Endodermal cell (in vitro differentiated cells): ENCODE results near the gene SPDYC. TPM values are rescaled to one million over a fixed set of nuclear protein-coding genes. Genes with fewer than 3 reads are reported as not detected.

ENCODE experiments used
- DNase-seq: peaks from one replicate; pipeline ENCODE4 v3.0.0-alpha.2; 2017
- H3K27ac ChIP-seq: 2 replicates; pipeline ENCODE4 v1.5.1; 2013; ENCODE audit warnings: mild to moderate bottlenecking, low read depth, low read length, moderate library complexity
- H3K27me3 ChIP-seq: 2 replicates; pipeline ENCODE4 v1.6.1; 2013; ENCODE audit warnings: mild to moderate bottlenecking, low read length, moderate library complexity; ENCODE audit not compliant: insufficient read depth, control insufficient read depth, poor library complexity, severe bottlenecking
- H3K36me3 ChIP-seq: 2 replicates; pipeline ENCODE4 v1.7.0; 2013; ENCODE audit warnings: mild to moderate bottlenecking, low read length, moderate library complexity; ENCODE audit not compliant: control insufficient read depth, insufficient read depth
- H3K4me1 ChIP-seq: one replicate; pipeline ENCODE4 v1.7.0; 2013; ENCODE audit warnings: low read length; ENCODE audit not compliant: control insufficient read depth, insufficient read depth
- H3K4me3 ChIP-seq: 2 replicates; pipeline ENCODE4 v1.5.1; 2013; ENCODE audit warnings: mild to moderate bottlenecking, low read length, moderate library complexity
- H3K9ac ChIP-seq: 2 replicates; pipeline ENCODE4 v1.6.1; 2013; ENCODE audit warnings: mild to moderate bottlenecking, low read length, moderate library complexity; ENCODE audit not compliant: poor library complexity, severe bottlenecking; ENCODE audit errors: extremely low read depth
- H3K9me3 ChIP-seq: 2 replicates; pipeline ENCODE4 v1.6.1; 2013; ENCODE audit warnings: mild to moderate bottlenecking, low read length, moderate library complexity; ENCODE audit not compliant: control insufficient read depth
- H3K27ac Mint-ChIP-seq: 2 replicates; pipeline ENCODE4 v1.8.0; 2020; ENCODE audit warnings: mixed read lengths
- H3K27me3 Mint-ChIP-seq: 2 replicates; pipeline ENCODE4 v1.8.0; 2021; ENCODE audit warnings: mild to moderate bottlenecking, mixed read lengths; ENCODE audit not compliant: insufficient read depth
- H3K36me3 Mint-ChIP-seq: 2 replicates; pipeline ENCODE4 v1.8.0; 2020; ENCODE audit warnings: low read depth, mixed read lengths
- H3K4me1 Mint-ChIP-seq: 2 replicates; pipeline ENCODE4 v1.8.0; 2020; ENCODE audit warnings: mixed read lengths
- H3K4me3 Mint-ChIP-seq: 2 replicates; pipeline ENCODE4 v1.8.0; 2020; ENCODE audit warnings: mild to moderate bottlenecking, moderate library complexity, mixed read lengths
- H3K9me3 Mint-ChIP-seq: 2 replicates; pipeline ENCODE4 v1.8.0; 2020; ENCODE audit warnings: mild to moderate bottlenecking, mixed read lengths
- WGBS, 2 experiments: methylation state at CpG; one replicate each; pipeline versions ENCODE4 v1.1.5 to v1.1.7; 2013; ENCODE audit warnings: missing lambda C conversion rate in 2 of 2, mixed read lengths in 1 of 2; ENCODE audit not compliant: insufficient coverage in 1 of 2, insufficient read length in 1 of 2; 5-methylcytosine and 5-hydroxymethylcytosine counted together
- total RNA-seq, 2 donors: library from RNA; stranded (reverse); fragmentation: NEBNext Ultra II Directional in 1 of 2; extraction: Animal tissue kit (Norgen Biotek cat#: 25700) in 1 of 2; gene quantifications; 2 replicates in 1 of 2; 3 replicates in 1 of 2; pipeline ENCODE4 v1.2.1, GENCODE V29; 2021
- TF ChIP-seq, protein P1 (sequence below): fragments of 200-600 bp; sonication (generic); conservative IDR thresholded peaks from 2 replicates; pipeline ENCODE4 v1.5.0; 2021; ENCODE audit warnings: antibody characterized with exemption, mild to moderate bottlenecking

SPDYC gene
- total RNA-seq, 2 donors from 2014 or later, result 0.46 TPM; not detected in 1

GRCh38 chr11:65126624-65127274 lies 43.3 kb upstream of the SPDYC start:
- H3K4me1 Mint-ChIP-seq, result peaks cover 4% of the 10 kb centered on the region
- peaks cover 35% of the 10 kb centered on the region for H3K36me3 Mint-ChIP-seq
- no peaks in the 10 kb centered on the region for H3K9me3 Mint-ChIP-seq
- peaks cover 68% of the 10 kb centered on the region for H3K36me3 ChIP-seq
- H3K4me3 ChIP-seq, result no peak overlapping the region
- WGBS, 2 experiments, result 86 to 100% methylated on average over 4 to 6 of the region's 6 CpGs
- H3K27me3 ChIP-seq, result no peaks in the 10 kb centered on the region
- no peak overlapping the region for H3K27ac ChIP-seq
- no peaks in the 10 kb centered on the region for H3K4me1 ChIP-seq
- H3K27me3 Mint-ChIP-seq, result no peaks in the 10 kb centered on the region
- peak; percentile 11 for DNase-seq
- TF ChIP-seq, protein P1, sequence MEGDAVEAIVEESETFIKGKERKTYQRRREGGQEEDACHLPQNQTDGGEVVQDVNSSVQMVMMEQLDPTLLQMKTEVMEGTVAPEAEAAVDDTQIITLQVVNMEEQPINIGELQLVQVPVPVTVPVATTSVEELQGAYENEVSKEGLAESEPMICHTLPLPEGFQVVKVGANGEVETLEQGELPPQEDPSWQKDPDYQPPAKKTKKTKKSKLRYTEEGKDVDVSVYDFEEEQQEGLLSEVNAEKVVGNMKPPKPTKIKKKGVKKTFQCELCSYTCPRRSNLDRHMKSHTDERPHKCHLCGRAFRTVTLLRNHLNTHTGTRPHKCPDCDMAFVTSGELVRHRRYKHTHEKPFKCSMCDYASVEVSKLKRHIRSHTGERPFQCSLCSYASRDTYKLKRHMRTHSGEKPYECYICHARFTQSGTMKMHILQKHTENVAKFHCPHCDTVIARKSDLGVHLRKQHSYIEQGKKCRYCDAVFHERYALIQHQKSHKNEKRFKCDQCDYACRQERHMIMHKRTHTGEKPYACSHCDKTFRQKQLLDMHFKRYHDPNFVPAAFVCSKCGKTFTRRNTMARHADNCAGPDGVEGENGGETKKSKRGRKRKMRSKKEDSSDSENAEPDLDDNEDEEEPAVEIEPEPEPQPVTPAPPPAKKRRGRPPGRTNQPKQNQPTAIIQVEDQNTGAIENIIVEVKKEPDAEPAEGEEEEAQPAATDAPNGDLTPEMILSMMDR, result no peak
- no peaks in the 10 kb centered on the region for H3K9me3 ChIP-seq
- no peak overlapping the region for H3K9ac ChIP-seq
- no peak overlapping the region for H3K27ac Mint-ChIP-seq
- H3K4me3 Mint-ChIP-seq, result no peak overlapping the region

DNA sequence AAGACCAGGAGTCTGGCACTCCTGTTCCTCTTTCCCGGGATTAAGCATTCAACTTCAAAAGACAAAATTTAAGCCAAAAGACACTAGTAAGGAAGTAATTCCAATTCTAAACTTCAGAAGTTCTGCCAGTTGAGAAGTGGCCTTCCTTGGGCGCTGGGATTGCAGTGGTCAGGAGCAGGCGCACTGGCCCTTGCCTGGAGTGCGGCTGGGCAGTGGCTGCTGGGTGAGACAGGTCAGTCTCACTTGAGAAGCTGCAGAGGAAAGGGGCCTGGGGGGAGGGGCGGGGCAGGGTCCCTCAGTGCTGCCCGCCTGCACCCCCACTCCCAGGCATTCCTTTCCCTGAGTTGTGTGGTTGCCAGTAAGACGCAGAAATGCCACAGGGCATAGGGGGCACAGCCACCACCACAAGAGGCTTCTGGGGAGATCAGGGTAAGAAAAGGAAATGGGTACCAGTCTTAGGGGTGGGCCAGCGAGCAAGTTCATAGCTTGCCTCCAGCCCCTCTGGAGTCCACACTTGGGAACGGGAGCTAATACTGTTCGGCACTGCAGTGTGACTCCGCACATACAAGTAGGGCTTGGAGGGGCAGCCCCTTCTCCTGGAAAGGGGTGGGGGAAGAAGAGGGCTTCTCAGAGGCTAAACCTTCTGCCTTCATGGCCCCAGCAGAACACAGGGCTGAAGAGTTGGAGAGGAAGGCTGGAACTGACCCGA lies 42.4 kb upstream of the SPDYC start:
- no peaks in the 10 kb centered on the region for H3K4me1 ChIP-seq
- H3K4me1 Mint-ChIP-seq, result peaks cover 4% of the 10 kb centered on the region
- DNase-seq, result peak; percentile 37
- no peak overlapping the region for H3K9ac ChIP-seq
- no peak overlapping the region for H3K27ac ChIP-seq
- H3K4me3 ChIP-seq, result no peak overlapping the region
- WGBS, 2 experiments, result 92 to 95% methylated on average over 9 to 11 of the region's 12 CpGs
- TF ChIP-seq, protein P1, result no peak
- peaks cover 77% of the 10 kb centered on the region for H3K36me3 ChIP-seq
- H3K27me3 Mint-ChIP-seq, result no peaks in the 10 kb centered on the region
- H3K27ac Mint-ChIP-seq, result no peak overlapping the region
- no peaks in the 10 kb centered on the region for H3K27me3 ChIP-seq
- no peak overlapping the region for H3K4me3 Mint-ChIP-seq
- H3K36me3 Mint-ChIP-seq, result peaks cover 39% of the 10 kb centered on the region
- no peaks in the 10 kb centered on the region for H3K9me3 Mint-ChIP-seq
- no peaks in the 10 kb centered on the region for H3K9me3 ChIP-seq

- Mint-ChIP-seq H3K9me3 (no peaks in the 10 kb centered on the region), H3K4me3 (no peak overlapping the region), H3K4me1 (peaks cover 6% of the 10 kb centered on the region), H3K27ac (peak overlapping the region; percentile 39), H3K36me3 (peaks cover 44% of the 10 kb centered on the region), H3K27me3 (no peaks in the 10 kb centered on the region)
- H3K36me3 ChIP-seq, result peaks cover 81% of the 10 kb centered on the region
- H3K27ac ChIP-seq, result no peak overlapping the region
- no peak overlapping the region for H3K9ac ChIP-seq
- WGBS, 2 experiments, result 93 to 94% methylated on average over 6 to 15 of the region's 15 CpGs
- TF ChIP-seq, protein P1, result no peak
- H3K4me1 ChIP-seq, result no peaks in the 10 kb centered on the region
- DNase-seq, result peak; percentile 39
- no peaks in the 10 kb centered on the region for H3K27me3 ChIP-seq
- no peaks in the 10 kb centered on the region for H3K9me3 ChIP-seq
- H3K4me3 ChIP-seq, result no peak overlapping the region
These were observed 41.6 kb upstream of the SPDYC start for GRCh38 chr11:65128182-65129145.
